Measurements from ENCODE around the gene TMTC1. TPM values are rescaled to one million over a fixed set of nuclear protein-coding genes. Genes with fewer than 3 reads are reported as not detected.

Gene TMTC1
- total and polyA plus RNA-seq, 3 donors from 2014 or later: 8.4 to 13.6 (median 11.5) TPM

- Histone ChIP-seq H3K27me3 (no peaks in the 10 kb centered on the region), H3K27ac (no peak overlapping the region), H3K4me3 (no peak overlapping the region), H3K36me3 (ENCODE audit: low read depth, missing control alignments) (no peaks in the 10 kb centered on the region), H3K4me1 (peaks cover 30% of the 10 kb centered on the region), H3K9me3 (no peaks in the 10 kb centered on the region)
- 96 to 97% methylated on average over 5 of the region's 5 CpGs for WGBS, 2 donors
- intact Hi-C loops (cut with DNase I; ENCODE audit: low total_unique reads): no loop called here
- DNase-seq: no peak
- TF ChIP-seq CTCF (IDR thresholded peaks at IDR 0.05) (no peak), POLR2A (IDR thresholded peaks at IDR 0.05) (no peak)
Observed at GRCh38 chr12:29565727-29566126, 218.0 kb downstream of the TMTC1 start.

GRCh38 chr12:29564925-29565324 is 218.8 kb downstream of the TMTC1 start:
- intact Hi-C loops (cut with DNase I; ENCODE audit: low total_unique reads): no loop called here
- TF ChIP-seq CTCF (IDR thresholded peaks at IDR 0.05) (no peak), POLR2A (IDR thresholded peaks at IDR 0.05) (no peak)
- no peaks in the 10 kb centered on the region for H3K27me3 ChIP-seq
- no peaks in the 10 kb centered on the region for H3K36me3 ChIP-seq (ENCODE audit: low read depth, missing control alignments)
- H3K4me3 ChIP-seq: no peak overlapping the region
- no peaks in the 10 kb centered on the region for H3K9me3 ChIP-seq
- 80 to 98% methylated on average over 3 of the region's 3 CpGs for WGBS, 2 donors
- no peak overlapping the region for H3K27ac ChIP-seq
- no peak for DNase-seq
- H3K4me1 ChIP-seq: peaks cover 28% of the 10 kb centered on the region

GRCh38 chr12:29563636-29564035 is 220.1 kb downstream of the TMTC1 start:
- Histone ChIP-seq H3K27ac (no peak overlapping the region), H3K9me3 (no peaks in the 10 kb centered on the region), H3K4me1 (peaks cover 15% of the 10 kb centered on the region), H3K27me3 (no peaks in the 10 kb centered on the region), H3K4me3 (no peak overlapping the region), H3K36me3 (ENCODE audit: low read depth, missing control alignments) (no peaks in the 10 kb centered on the region)
- no peak for TF ChIP-seq CTCF (IDR thresholded peaks at IDR 0.05)
- TF ChIP-seq POLR2A (IDR thresholded peaks at IDR 0.05): no peak
- intact Hi-C loops (cut with DNase I; ENCODE audit: low total_unique reads): no loop called here
- WGBS, 2 donors: 45 to 49% methylated on average over 10 of the region's 10 CpGs
- no peak for DNase-seq

- peak overlapping the region in 1 of 2 donors; percentile 60 for H3K27ac ChIP-seq
- H3K27me3 ChIP-seq: no peaks in the 10 kb centered on the region
- H3K36me3 ChIP-seq (ENCODE audit: low read depth, missing control alignments): no peaks in the 10 kb centered on the region
- intact Hi-C loops (cut with DNase I; ENCODE audit: low total_unique reads): no loop called here
- 53 to 69% methylated on average over 1 of the region's 1 CpG for WGBS, 2 donors
- TF ChIP-seq CTCF (IDR thresholded peaks at IDR 0.05): no peak
- TF ChIP-seq POLR2A (IDR thresholded peaks at IDR 0.05): no peak
- no peaks in the 10 kb centered on the region for H3K9me3 ChIP-seq
- no peak for DNase-seq
- H3K4me3 ChIP-seq: no peak overlapping the region
- peaks cover 13% of the 10 kb centered on the region for H3K4me1 ChIP-seq
Observed at GRCh38 chr12:29563071-29563470, 220.7 kb downstream of the TMTC1 start.

GRCh38 chr12:29562110-29562804 is 221.5 kb downstream of the TMTC1 start:
- H3K4me3 ChIP-seq: no peak overlapping the region
- whole genome bisulfite sequencing, 2 donors: 28 to 29% methylated on average over 4 of the region's 4 CpGs
- intact Hi-C loops (cut with DNase I; ENCODE audit: low total_unique reads): no loop called here
- no peak for DNase-seq
- TF ChIP-seq CTCF (IDR thresholded peaks at IDR 0.05) (no peak), POLR2A (IDR thresholded peaks at IDR 0.05) (no peak)
- no peaks in the 10 kb centered on the region for H3K9me3 ChIP-seq
- H3K4me1 ChIP-seq: peaks cover 13% of the 10 kb centered on the region
- H3K27me3 ChIP-seq: no peaks in the 10 kb centered on the region
- H3K27ac ChIP-seq: peak overlapping the region in 1 of 2 donors; percentile 60
- no peaks in the 10 kb centered on the region for H3K36me3 ChIP-seq (ENCODE audit: low read depth, missing control alignments)
